IPS DF 6.9 (cell line): ENCODE results near the gene CCDC157.

Experiments
- DNase-seq: peaks from one replicate; pipeline ENCODE4 v3.0.0-alpha.2; 2013; ENCODE audit warnings: low read depth, low spot score
- H3K27ac ChIP-seq: one replicate; pipeline ENCODE4 v1.5.1; 2013; ENCODE audit warnings: low read length, control low read depth
- H3K27me3 ChIP-seq: 2 replicates; pipeline ENCODE4 v1.6.1; 2013; ENCODE audit warnings: mild to moderate bottlenecking, low read length; ENCODE audit not compliant: control insufficient read depth, insufficient read depth
- H3K36me3 ChIP-seq: 2 replicates; pipeline ENCODE4 v1.6.1; 2013; ENCODE audit warnings: low read length; ENCODE audit not compliant: control insufficient read depth, insufficient read depth
- H3K4me1 ChIP-seq: 2 replicates; pipeline ENCODE4 v1.6.1; 2013; ENCODE audit warnings: low read length; ENCODE audit not compliant: control insufficient read depth, insufficient read depth
- H3K4me3 ChIP-seq: 2 replicates; pipeline ENCODE4 v1.5.1; 2013; ENCODE audit warnings: mild to moderate bottlenecking, low read length
- H3K9me3 ChIP-seq: 2 replicates; pipeline ENCODE4 v1.6.1; 2013; ENCODE audit warnings: low read length, inconsistent platforms; ENCODE audit not compliant: control insufficient read depth, insufficient read depth
- WGBS: extraction: QIAGEN DNeasy Blood & Tissue Kit; methylation state at CpG from one replicate; pipeline ENCODE4 v1.1.7; 2013; ENCODE audit warnings: mixed read lengths, missing lambda C conversion rate; ENCODE audit not compliant: insufficient read length, insufficient coverage; 5-methylcytosine and 5-hydroxymethylcytosine counted together

Gene CCDC157

GRCh38 chr22:30326706-30327362 is 30.0 kb upstream of the CCDC157 start, which contains the start of gene TBC1D10A:
TBC1D10A (minus strand) TSS chr22:30326941; CDS start chr22:30326881, 60 bp downstream.
- no peak within 1 kb of the TSS for H3K27ac ChIP-seq
- peak; percentile 87 for DNase-seq
- H3K4me1 ChIP-seq, result peaks cover 3% of the 10 kb centered on the region; the same call in 1 of the 2 replicates
- no peaks in the 10 kb centered on the region for H3K27me3 ChIP-seq
- no peaks in the 10 kb centered on the region for H3K9me3 ChIP-seq
- no CpG with 5 or more reads among the region's 69 CpGs for WGBS
- H3K4me3 ChIP-seq, result peak within 1 kb of the TSS; percentile 81
- H3K36me3 ChIP-seq, result no peaks in the 10 kb centered on the region; the same call in 1 of the 2 replicates

GRCh38 chr22:30327864-30328345 is 28.9 kb upstream of the CCDC157 start:
- no peaks in the 10 kb centered on the region for H3K27me3 ChIP-seq
- peaks cover 3% of the 10 kb centered on the region; the same call in 1 of the 2 replicates for H3K4me1 ChIP-seq
- H3K36me3 ChIP-seq, result no peaks in the 10 kb centered on the region; the same call in 1 of the 2 replicates
- no CpG with 5 or more reads among the region's 5 CpGs for WGBS
- DNase-seq, result no peak
- H3K9me3 ChIP-seq, result no peaks in the 10 kb centered on the region
- no peak overlapping the region for H3K4me3 ChIP-seq
- H3K27ac ChIP-seq, result no peak overlapping the region

DNA sequence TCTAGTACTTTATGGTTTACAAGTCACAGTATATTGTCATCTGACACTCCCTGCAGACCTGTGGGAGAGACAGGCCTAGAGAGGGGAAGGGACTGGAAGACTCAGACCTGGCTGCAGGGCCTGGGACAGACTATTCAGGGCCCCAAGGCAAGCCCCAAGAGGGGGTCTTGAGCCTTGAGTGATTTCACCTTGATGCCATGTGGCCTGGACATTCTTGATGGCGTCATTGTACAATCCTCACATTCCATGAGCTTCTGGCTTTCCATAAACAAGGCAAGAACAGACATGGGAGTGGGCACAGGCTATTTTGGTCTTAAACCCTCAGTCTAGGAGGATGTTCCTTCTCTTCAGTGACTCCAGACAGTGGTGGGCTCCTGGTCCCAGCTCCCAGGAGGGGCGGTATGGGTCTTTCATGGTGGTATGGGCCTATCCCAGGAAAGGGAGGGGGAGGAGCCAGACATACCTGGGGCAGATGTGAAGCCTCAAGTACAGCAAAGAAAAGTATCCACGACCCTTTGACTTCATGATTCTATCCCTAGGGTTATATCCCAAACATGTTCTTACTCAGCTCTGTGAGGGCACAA is 28.2 kb upstream of the CCDC157 start:
- Histone ChIP-seq H3K27ac (no peak overlapping the region), H3K9me3 (no peaks in the 10 kb centered on the region), H3K4me3 (no peak overlapping the region), H3K4me1 (peaks cover 3% of the 10 kb centered on the region; the same call in 1 of the 2 replicates), H3K27me3 (no peaks in the 10 kb centered on the region), H3K36me3 (no peaks in the 10 kb centered on the region; the same call in 1 of the 2 replicates)
- no CpG with 5 or more reads among the region's 3 CpGs for WGBS
- no peak for DNase-seq

DNA sequence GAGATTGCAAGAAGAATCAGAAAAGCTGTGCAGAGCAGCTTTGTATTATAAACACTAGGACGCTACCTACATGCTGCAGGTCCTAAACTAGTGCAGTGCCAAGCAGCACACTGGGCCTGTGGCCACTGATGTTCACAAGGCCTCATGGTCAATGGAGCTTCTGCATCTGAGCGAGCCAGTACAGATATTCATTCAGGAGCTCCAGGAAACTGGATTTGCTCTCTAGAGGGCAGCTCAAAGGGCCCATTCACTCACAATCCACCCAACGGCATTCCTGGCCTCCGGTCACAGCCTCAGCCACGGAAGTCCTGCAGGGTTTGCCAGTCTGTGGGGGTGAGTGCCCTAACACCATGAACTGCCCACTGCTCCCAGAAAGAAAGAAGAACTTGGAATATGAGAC is 24.3 kb upstream of the CCDC157 start:
- no peaks in the 10 kb centered on the region for H3K4me1 ChIP-seq
- no CpG with 5 or more reads among the region's 5 CpGs for WGBS
- DNase-seq, result no peak
- peaks cover 33% of the 10 kb centered on the region for H3K36me3 ChIP-seq
- no peak overlapping the region for H3K4me3 ChIP-seq
- H3K27me3 ChIP-seq, result no peaks in the 10 kb centered on the region
- H3K27ac ChIP-seq, result no peak overlapping the region
- no peaks in the 10 kb centered on the region for H3K9me3 ChIP-seq

DNA sequence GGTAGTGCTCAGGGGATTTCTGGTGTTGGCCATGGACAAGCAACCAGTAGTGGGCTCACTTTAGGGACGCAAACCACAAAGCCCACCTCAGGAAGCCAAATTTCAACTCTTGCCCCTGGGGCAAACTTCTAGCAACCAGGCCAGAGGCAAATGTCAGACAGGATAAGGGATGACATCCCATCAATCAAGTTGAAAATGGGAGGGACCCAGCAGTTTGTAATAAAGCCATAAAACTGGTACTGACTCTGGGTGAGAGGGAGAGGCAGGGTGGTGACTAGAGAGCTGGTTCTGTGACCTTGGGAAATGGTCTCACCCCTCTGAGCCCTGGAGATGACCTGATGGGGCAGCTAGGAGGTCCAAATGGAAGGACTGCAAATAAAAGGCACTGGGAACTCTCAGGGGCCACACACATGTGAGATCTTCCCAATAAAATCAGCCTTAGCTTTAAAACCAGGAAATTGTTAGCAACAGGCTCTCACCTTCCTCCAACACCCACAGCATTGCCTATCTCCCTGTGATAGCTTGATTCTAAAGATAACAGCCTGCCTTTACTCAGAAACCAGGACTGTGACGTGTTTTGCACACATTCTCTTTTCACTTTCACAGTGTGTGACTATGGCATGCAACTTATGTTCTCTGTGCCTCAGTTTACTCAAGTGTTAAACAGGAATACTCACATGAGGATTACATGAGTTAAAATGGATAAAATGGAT is 23.7 kb upstream of the CCDC157 start:
- no peaks in the 10 kb centered on the region for H3K9me3 ChIP-seq
- no CpG with 5 or more reads among the region's 2 CpGs for WGBS
- no peak for DNase-seq
- no peak overlapping the region for H3K27ac ChIP-seq
- peaks cover 38% of the 10 kb centered on the region for H3K36me3 ChIP-seq
- H3K4me3 ChIP-seq, result no peak overlapping the region
- no peaks in the 10 kb centered on the region for H3K27me3 ChIP-seq
- H3K4me1 ChIP-seq, result no peaks in the 10 kb centered on the region

DNA sequence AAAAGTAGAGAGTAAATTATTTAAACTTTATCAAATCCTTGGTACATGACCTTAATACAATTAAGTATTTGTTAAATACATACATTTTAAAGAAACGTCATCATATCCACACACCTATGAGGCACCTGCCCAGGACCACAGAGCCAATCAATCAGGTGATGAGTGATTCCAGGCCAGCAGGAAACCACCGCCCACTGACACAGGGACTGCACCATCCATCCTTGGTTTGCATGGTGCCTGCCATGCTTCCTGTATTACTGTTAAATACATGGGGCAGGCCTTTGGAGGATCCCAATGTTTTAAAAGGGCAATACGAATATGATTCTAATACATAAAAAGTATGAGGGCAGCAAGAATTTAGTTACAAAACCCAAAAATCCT is 23.1 kb upstream of the CCDC157 start:
- H3K27ac ChIP-seq, result no peak overlapping the region
- WGBS, result no CpG with 5 or more reads among the region's 3 CpGs
- DNase-seq, result no peak
- no peaks in the 10 kb centered on the region for H3K4me1 ChIP-seq
- H3K27me3 ChIP-seq, result no peaks in the 10 kb centered on the region
- H3K9me3 ChIP-seq, result no peaks in the 10 kb centered on the region
- no peak overlapping the region for H3K4me3 ChIP-seq
- peaks cover 41% of the 10 kb centered on the region for H3K36me3 ChIP-seq

DNA sequence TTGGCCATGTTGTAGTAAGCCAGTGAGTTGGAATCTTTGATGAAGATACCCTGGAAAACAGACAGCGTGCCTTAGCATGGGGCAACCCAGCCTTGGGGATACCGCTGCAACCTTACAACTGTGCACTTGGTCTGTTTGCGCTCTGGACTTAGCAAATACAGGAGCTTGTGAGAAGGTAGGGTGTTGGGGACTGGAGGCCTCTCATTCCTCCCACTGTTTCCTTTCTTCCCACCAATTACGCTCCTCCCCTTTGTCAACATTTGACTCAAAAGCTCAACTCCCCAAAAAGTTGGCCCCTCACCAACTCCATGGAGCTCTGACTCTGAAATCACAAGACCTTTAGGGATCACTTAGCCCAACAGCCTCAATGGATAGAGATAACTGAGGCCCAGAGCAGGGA is 22.2 kb upstream of the CCDC157 start:
- WGBS, result no CpG with 5 or more reads among the region's 4 CpGs
- peaks cover 50% of the 10 kb centered on the region for H3K36me3 ChIP-seq

DNA sequence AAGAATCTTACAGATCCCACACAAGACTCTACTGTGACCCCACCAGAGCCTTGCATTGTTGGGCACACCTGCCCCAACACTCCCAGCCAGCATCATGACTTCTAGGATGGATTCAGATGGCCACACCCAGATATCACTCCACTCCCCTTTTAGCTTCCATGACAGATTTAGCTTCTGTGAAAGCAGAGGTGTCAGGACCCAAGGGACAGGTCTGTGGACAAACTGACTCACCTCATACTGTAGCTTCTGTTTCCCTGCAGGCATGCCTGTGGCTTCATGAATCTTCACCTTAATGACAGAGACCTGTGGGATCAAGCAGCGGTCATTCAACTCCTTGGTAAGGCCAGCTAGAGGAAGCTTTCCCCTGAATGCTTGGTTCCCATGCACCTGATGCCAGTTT is 21.6 kb upstream of the CCDC157 start:
- DNase-seq, result no peak
- no peaks in the 10 kb centered on the region for H3K4me1 ChIP-seq
- H3K36me3 ChIP-seq, result peaks cover 56% of the 10 kb centered on the region
- H3K27ac ChIP-seq, result no peak overlapping the region
- no peak overlapping the region for H3K4me3 ChIP-seq
- H3K9me3 ChIP-seq, result no peaks in the 10 kb centered on the region
- no CpG with 5 or more reads among the region's 1 CpG for WGBS
- H3K27me3 ChIP-seq, result no peaks in the 10 kb centered on the region

More for the DNA sequence above, 22.2 kb upstream of the CCDC157 start:
- DNase-seq, result no peak
- no peak overlapping the region for H3K4me3 ChIP-seq
- no peaks in the 10 kb centered on the region for H3K9me3 ChIP-seq
- no peak overlapping the region for H3K27ac ChIP-seq
- no peaks in the 10 kb centered on the region for H3K27me3 ChIP-seq
- H3K4me1 ChIP-seq, result no peaks in the 10 kb centered on the region

GRCh38 chr22:30336752-30337460 is 19.9 kb upstream of the CCDC157 start:
- H3K4me3 ChIP-seq, result no peak overlapping the region
- H3K36me3 ChIP-seq, result peaks cover 73% of the 10 kb centered on the region
- H3K27me3 ChIP-seq, result no peaks in the 10 kb centered on the region
- no peak for DNase-seq
- H3K4me1 ChIP-seq, result no peaks in the 10 kb centered on the region
- WGBS, result no CpG with 5 or more reads among the region's 4 CpGs
- H3K27ac ChIP-seq, result no peak overlapping the region
- H3K9me3 ChIP-seq, result no peaks in the 10 kb centered on the region; the same call in 1 of the 2 replicates

DNA sequence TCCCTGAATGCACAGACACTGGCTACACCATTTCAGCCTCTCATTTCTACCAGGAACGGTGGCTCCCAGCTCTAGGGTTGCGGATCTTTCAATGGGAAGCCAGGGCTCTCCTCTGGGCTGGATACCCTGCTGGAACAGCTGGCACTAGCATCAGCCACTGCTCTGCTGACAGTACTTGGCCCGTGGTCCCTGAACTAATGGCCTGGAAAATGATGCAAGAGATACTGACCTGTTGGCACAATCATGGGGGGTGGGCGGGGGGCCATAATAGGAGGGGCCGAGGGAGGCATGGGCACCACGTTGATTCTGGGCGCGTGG is 19.4 kb upstream of the CCDC157 start:
- H3K4me3 ChIP-seq, result no peak overlapping the region
- WGBS, result no CpG with 5 or more reads among the region's 8 CpGs
- no peak for DNase-seq
- no peaks in the 10 kb centered on the region for H3K4me1 ChIP-seq
- H3K27ac ChIP-seq, result no peak overlapping the region
- no peaks in the 10 kb centered on the region for H3K27me3 ChIP-seq
- peaks cover 78% of the 10 kb centered on the region for H3K36me3 ChIP-seq
- no peaks in the 10 kb centered on the region; the same call in 1 of the 2 replicates for H3K9me3 ChIP-seq
